Measurements from ENCODE around the gene CCNT1.
"Not testable (repeated sequence)": the region's sequence is repeated elsewhere in the genome, so short reads cannot be mapped to it uniquely, and the experiment has no call there.

Gene CCNT1

GRCh38 chr12:48750215-48750614 lies 33.7 kb upstream of the CCNT1 start:
- TF ChIP-seq CTCF (IDR thresholded peaks at IDR 0.05; ENCODE audit: insufficient read depth, low read depth, low read length, missing control alignments) = no peak
- DNase-seq (ENCODE audit: low read depth) = peak; percentile 12
- H3K4me3 ChIP-seq (ENCODE audit: low read length) = no peak overlapping the region

GRCh38 chr12:48744251-48745008 lies 27.9 kb upstream of the CCNT1 start:
- peak; percentile 39 for DNase-seq (ENCODE audit: low read depth)
- H3K4me3 ChIP-seq (ENCODE audit: low read length) = no peak overlapping the region
- TF ChIP-seq CTCF (IDR thresholded peaks at IDR 0.05; ENCODE audit: insufficient read depth, low read depth, low read length, missing control alignments) = no peak

GRCh38 chr12:48739618-48740269 lies 23.2 kb upstream of the CCNT1 start:
- TF ChIP-seq CTCF (IDR thresholded peaks at IDR 0.05; ENCODE audit: insufficient read depth, low read depth, low read length, missing control alignments) = no peak
- DNase-seq (ENCODE audit: low read depth) = no peak
- no peak overlapping the region for H3K4me3 ChIP-seq (ENCODE audit: low read length)

GRCh38 chr12:48736456-48736855 lies 19.9 kb upstream of the CCNT1 start:
- no peak for TF ChIP-seq CTCF (IDR thresholded peaks at IDR 0.05; ENCODE audit: insufficient read depth, low read depth, low read length, missing control alignments)
- H3K4me3 ChIP-seq (ENCODE audit: low read length) = no peak overlapping the region
- no peak for DNase-seq (ENCODE audit: low read depth)

- no peak for DNase-seq (ENCODE audit: low read depth)
- no peak overlapping the region for H3K4me3 ChIP-seq (ENCODE audit: low read length)
- TF ChIP-seq CTCF (IDR thresholded peaks at IDR 0.05; ENCODE audit: insufficient read depth, low read depth, low read length, missing control alignments) = no peak
Observed at GRCh38 chr12:48728807-48729206, 12.3 kb upstream of the CCNT1 start.

- not testable (repeated sequence) for H3K4me3 ChIP-seq (ENCODE audit: low read length); DNase-seq (ENCODE audit: low read depth)
Observed at GRCh38 chr12:48720737-48721136, 4.2 kb upstream of the CCNT1 start.

- not testable (repeated sequence) for H3K4me3 ChIP-seq (ENCODE audit: low read length); DNase-seq (ENCODE audit: low read depth)
Observed at GRCh38 chr12:48720171-48720570, 3.7 kb upstream of the CCNT1 start.

GRCh38 chr12:48719002-48719401 lies 2.5 kb upstream of the CCNT1 start:
- H3K4me3 ChIP-seq (ENCODE audit: low read length); DNase-seq (ENCODE audit: low read depth): not testable (repeated sequence)

All from epithelial cell of esophagus (primary cell).